Measurements from ENCODE around the gene ZNF521. TPM values are rescaled to one million over a fixed set of nuclear protein-coding genes. Genes with fewer than 3 reads are reported as not detected.

The ZNF521 gene
- total and polyA plus RNA-seq, 10 of the 15 experiments (the other 5 are each of a cell fraction or from before 2014, with no cell fraction given) = 0.02 to 0.05 (median 0.04) TPM; not detected in 6

DNA sequence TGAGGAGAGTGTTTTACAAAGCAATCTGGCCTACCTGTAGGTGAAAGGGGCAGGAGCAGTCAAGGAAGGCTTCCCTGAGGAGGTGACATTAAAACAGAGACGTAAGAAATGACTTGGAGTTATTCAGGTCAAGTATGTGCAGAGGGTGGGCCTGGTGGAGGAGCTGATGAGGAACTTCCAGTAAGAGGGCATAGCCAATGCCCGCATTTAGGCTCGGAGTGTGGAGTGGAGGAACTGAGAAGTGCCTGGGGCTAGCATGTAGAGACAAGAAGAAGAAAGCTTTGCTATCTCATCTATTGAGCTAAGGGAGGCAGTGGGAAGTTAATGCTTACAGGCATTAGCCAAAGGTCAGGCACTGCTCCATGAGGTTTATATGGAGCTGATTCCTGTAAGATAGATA, 312.2 kb downstream of the ZNF521 start:
- 27% methylated on average over 3 of the region's 3 CpGs for WGBS (ENCODE audit: insufficient coverage, insufficient replicate concordance, low lambda C conversion rate, missing lambda C conversion rate)
- TF ChIP-seq ZNF622 (IDR thresholded peaks at IDR 0.05) = no peak
- TF ChIP-seq SP1 (IDR thresholded peaks at IDR 0.05; ENCODE audit: low read depth, low read length) = no peak
- no peak for TF ChIP-seq ELK1 (IDR thresholded peaks at IDR 0.05; ENCODE audit: low read depth, low read length)
- TF ChIP-seq TCF12 (IDR thresholded peaks at IDR 0.05; ENCODE audit: low read depth, low read length) = no peak
- TF ChIP-seq TBL1XR1 (IDR thresholded peaks at IDR 0.05; ENCODE audit: low read depth, low read length) = no peak
- no peak for TF ChIP-seq NR2C2 (IDR thresholded peaks at IDR 0.05; ENCODE audit: borderline replicate concordance, control insufficient read depth, insufficient read length, low read depth)
- no peak for TF ChIP-seq ZNF274 (IDR thresholded peaks at IDR 0.05; ENCODE audit: insufficient read depth, insufficient read length)
- no peak for TF ChIP-seq ZBED1 (IDR thresholded peaks at IDR 0.05; ENCODE audit: borderline replicate concordance)
- no peak for TF ChIP-seq STAT3 (IDR thresholded peaks at IDR 0.05; ENCODE audit: low read depth, low read length)
- no peak for TF ChIP-seq ZZZ3 (IDR thresholded peaks at IDR 0.05; ENCODE audit: control insufficient read depth, insufficient read length, low read depth)
- TF ChIP-seq GABPA (IDR thresholded peaks at IDR 0.05; ENCODE audit: low read depth) = no peak
- no peak for ATAC-seq
- Histone ChIP-seq H3K27ac (ENCODE audit: control insufficient read depth, insufficient read depth) (no peak overlapping the region), H3K4me2 (ENCODE audit: control insufficient read depth, insufficient read depth) (no peak overlapping the region), H3K27me3 (replicated peaks in 1 of 2; ENCODE audit: control insufficient read depth in 2 of 2, insufficient read depth in 2 of 2, low read length in 1 of 2) (no peaks in the 10 kb centered on the region), H3K9me3 (replicated peaks; ENCODE audit: control insufficient read depth, insufficient read depth, low read length) (no peaks in the 10 kb centered on the region), H2AFZ (ENCODE audit: control insufficient read depth, low read depth, low read length) (no peak overlapping the region), H3K4me1 (ENCODE audit: control insufficient read depth, insufficient read depth, low read length) (no peaks in the 10 kb centered on the region), H3K79me2 (ENCODE audit: control insufficient read depth, insufficient read depth, low read length) (no peaks in the 10 kb centered on the region), H3K9ac (ENCODE audit: control insufficient read depth, insufficient read depth, low read length) (no peak overlapping the region), H4K20me1 (ENCODE audit: control insufficient read depth, insufficient read depth) (no peaks in the 10 kb centered on the region), H3K36me3 (ENCODE audit: control insufficient read depth in 2 of 2, insufficient read depth in 2 of 2, low read length in 1 of 2) (no peaks in the 10 kb centered on the region), H3K4me3 (no peak overlapping the region)
- FAIRE-seq = no peak
- no TSS peak for BruUV-seq (replicated peaks)
- SMC1A ChIA-PET (ENCODE audit: uncharacterized antibody, unreplicated experiment) = no interaction called here
- intact Hi-C loops (cut with micrococcal nuclease; ENCODE audit: unreplicated experiment) (no loop called here), in situ Hi-C loops (cut with MboI) (no loop called here)
- no peak for DNase-seq (ENCODE audit: low read depth, low spot score)
- RAD21 ChIA-PET (ENCODE audit: unreplicated experiment) = interaction anchor here (0.6 to 0.7 kb wide), 2 partner anchors 83 to 164 kb away, joined by 3 read pairs; no protein-coding TSS in a partner anchor
- POLR2A ChIA-PET = no interaction called here
- CTCF ChIA-PET = interaction anchor here (0.9 kb wide), 1 partner anchor 52 kb away, joined by 3 read pairs; no protein-coding TSS in a partner anchor
